ELR (cell line): Measurements from ENCODE around the gene DOCK7.
A peak's percentile ranks its signal among the peaks of the same experiment; 100 is the strongest.
"Not testable (repeated sequence)": the region's sequence is repeated elsewhere in the genome, so short reads cannot be mapped to it uniquely, and the experiment has no call there.

Experiments
- DNase-seq: peaks from one replicate; pipeline ENCODE4 v3.0.0-alpha.2; 2015; ENCODE audit warnings: low read depth

DOCK7 gene

DNA sequence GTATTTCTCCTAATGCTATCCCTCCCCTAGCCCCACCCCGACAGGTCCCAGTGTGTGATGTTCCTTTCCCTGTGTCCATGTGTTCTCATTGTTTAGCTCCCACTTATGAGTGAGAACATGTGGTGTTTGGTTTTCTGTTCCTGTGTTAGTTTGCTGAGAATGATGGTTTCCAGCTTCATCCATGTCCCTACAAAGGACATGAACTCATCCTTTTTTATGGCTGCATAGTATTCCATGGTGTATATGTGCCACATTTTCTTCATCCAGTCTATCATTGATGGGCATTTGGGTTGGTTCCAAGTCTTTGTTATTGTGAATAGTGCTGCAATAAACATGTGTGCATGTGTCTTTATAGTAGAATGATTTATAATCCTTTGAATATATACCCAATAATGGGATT, 77.6 kb downstream of the DOCK7 start:
- not testable (repeated sequence) for DNase-seq

DNA sequence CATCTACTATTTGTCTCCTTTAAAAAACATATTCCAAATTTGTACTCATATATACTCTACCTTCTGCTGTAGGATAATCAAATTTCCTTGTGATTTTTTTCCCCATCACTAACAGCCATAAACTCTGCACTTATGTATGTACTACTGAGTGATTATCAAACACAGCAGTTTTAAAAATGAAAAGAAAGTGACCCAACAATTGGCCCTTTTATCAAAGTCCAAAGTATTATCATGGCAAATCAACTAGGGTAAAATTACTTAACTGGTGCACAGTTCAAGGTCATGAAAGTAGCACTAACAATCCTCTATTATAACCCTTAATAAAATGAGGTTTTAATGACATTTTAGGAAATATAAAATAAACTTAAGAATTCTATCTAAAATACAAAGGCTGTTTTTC, 79.3 kb downstream of the DOCK7 start:
- no peak for DNase-seq

DNA sequence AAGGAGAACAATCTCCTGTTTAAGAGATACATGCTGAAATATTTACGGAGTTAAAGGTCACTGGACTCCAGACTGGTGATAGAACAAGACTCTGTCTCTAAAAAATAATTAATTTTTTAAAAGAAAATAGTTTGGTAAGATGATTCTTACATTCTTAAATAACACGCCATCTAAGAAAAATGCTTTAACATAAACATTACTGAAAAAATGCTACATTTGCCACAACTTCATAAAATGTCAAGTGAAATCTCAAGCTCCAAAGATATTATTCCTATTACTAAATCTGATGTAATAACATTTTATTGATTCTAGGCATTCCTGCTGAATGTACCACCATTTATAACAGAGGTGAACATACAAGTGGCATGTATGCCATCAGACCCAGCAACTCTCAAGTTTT, 86.7 kb downstream of the DOCK7 start:
- DNase-seq: peak; percentile 84

DNA sequence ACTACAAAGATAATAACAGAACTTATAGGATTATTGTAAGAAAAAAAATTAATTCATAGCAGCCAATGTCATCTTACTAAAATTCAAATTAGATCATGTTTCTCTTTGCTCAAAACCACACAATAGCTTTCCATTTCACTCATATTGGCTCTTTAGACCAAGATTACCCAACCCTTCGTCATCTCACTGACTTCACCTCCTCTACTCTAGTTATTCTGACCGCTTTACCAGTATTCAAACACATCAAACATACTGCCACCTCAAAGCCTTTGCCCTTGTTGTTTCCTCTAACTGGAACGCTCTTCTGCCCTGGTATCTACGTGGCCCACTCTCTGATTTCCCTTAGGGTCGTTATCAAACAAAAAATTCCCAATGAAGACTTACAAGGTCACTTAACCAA, 89.1 kb downstream of the DOCK7 start:
- peak; percentile 56 for DNase-seq

DNA sequence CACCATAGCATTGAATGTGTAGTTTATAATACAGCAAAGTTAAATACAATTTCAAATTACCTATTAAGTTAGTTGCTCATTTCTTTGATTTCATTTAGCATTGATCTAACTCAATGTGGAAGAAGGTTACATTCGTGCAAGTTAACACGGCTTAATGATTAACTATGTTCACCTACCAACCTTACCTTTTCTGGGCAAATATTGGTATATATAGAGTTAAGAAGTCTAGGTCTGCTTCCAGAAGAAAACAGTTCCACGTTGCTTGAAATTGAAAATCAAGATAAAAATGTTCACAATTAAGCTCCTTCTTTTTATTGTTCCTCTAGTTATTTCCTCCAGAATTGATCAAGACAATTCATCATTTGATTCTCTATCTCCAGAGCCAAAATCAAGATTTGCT, 90.9 kb downstream of the DOCK7 start, which contains the start of gene ANGPTL3:
Gene ANGPTL3, plus strand, starts transcription at position 240 of the 400 bp plus-strand sequence. Its CDS starts 47 bp downstream, at position 287.
- DNase-seq: no peak

DNA sequence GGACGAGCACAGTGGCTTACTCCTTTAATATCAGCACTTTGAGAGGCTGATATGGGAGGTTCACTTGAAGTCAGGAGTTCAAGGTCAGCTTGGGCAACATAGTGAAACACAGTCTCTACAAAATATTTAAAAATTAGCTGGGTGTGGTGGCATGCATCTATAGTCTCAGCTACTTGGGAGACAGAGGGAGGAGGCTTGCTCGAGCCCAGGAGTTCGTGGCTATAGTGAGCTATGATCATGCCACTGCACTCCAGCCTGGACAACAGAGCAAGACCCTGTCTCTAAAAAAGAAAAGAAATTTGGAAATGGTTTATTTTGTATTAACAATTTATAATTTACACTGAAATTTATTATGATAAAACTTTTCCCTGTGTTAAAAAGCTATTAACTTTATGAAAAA, 92.5 kb downstream of the DOCK7 start:
- no peak for DNase-seq

DNA sequence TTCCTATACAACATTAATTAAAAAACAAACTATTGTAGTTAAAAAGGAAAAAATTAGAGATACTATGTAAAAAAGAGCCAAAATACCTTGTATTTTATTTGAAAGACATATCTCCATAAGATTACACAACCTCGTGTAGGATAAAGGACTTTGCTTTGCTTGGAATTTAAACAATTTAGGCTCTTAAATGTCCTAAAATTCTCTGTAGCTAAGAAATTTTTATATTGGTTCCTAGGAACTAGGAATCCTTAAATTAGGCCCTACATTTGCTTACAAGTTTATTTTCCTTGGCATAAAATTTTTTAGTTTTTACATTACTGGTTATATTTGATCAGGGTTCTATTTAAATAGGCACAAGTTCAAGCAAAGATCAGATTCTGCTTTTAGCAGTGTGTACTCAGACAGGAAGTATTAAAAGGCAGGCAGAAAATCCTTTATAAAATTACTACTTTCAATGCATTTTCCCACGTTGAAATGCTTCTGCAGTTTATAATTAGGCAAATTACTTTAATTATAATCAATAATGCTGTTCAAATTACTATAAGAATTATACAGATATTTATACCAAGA, 94.3 kb downstream of the DOCK7 start:
- no peak for DNase-seq

DNA sequence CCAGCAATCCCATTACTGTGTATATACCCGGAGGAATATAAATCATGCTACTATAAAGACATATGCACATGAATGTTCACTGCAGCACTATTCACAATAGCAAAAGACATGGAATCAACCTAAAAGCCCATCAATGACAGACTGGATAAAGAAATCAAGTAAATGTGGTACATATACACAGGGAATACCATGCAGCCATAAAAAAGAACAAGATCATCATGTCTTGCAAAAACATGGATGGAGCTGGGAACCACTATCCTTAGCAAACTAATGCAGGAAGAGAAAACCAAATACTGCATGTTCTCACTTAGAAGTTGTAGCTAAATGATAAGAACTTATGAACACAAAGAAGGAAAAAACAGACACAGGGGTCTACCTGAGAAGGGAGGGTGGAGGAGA, 97.2 kb downstream of the DOCK7 start:
- DNase-seq: no peak

DNA sequence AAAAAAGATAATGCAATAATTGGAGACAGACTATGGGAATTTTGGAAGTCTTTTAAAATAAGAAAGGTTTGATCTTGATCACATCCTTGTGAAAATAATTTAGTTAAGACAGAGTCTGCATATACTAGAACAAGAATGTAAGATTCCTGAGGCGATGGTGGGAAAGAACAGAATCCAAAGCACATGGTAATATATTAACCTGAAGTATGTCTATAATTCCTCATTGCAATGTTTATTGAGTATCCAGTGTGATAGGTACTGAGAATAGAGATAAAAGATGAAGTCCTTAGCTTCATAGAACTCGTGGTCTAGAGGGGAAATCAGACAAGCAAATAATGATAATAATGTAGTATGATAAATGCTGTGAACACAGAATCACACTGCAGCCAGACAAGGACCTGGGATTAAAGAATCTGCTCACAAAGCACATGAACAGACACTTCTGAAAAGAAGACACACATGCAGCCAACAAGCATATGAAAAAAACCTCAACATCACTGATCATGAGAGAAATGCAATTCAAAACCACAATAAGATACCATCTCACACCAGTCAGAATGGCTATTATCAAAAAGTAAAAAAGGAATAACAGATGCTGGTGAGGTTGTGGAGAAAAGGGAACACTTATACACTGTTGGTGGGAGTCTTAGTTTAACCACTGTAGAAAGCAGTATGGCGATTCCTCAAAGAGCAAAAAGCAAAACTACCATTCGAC, 97.8 kb downstream of the DOCK7 start:
- DNase-seq: no peak

DNA sequence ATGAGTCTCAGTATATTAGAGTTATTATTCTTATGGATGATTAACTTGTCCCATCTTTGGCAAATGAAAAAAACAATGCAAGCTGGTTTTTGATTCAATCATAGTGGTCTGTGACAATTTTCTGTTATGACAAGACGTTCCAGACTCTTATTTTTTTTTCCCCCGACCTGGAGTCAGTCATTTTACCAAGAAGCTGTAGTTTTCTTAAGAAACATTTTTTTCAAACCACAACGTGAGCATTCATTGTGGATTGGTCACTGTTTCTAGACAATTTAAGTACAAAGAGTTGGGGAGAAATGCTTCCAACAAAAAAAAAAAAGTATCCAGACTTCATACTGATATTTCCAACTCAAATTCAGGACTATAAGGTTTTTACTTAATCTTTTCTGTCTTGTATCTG, 98.9 kb downstream of the DOCK7 start:
- DNase-seq: peak; percentile 22

DNA sequence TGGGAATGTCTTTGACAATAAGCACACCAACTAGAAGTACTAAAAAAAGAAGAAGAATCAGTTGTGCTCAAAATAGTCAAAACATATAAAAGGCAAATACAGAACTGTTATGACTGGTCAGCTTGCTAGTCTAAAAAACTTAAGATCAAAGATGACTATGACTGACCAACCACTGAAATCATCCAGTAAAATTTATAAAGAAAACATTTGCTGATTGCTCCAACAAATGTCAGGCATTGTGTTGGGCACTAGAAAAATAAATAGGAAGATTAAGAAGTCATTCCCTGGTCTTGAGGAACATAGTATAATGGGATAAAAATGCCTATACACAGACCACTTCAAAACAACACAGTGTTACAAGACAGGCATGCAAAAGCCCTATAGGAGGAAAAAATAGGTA, 100.2 kb downstream of the DOCK7 start:
- DNase-seq: no peak

DNA sequence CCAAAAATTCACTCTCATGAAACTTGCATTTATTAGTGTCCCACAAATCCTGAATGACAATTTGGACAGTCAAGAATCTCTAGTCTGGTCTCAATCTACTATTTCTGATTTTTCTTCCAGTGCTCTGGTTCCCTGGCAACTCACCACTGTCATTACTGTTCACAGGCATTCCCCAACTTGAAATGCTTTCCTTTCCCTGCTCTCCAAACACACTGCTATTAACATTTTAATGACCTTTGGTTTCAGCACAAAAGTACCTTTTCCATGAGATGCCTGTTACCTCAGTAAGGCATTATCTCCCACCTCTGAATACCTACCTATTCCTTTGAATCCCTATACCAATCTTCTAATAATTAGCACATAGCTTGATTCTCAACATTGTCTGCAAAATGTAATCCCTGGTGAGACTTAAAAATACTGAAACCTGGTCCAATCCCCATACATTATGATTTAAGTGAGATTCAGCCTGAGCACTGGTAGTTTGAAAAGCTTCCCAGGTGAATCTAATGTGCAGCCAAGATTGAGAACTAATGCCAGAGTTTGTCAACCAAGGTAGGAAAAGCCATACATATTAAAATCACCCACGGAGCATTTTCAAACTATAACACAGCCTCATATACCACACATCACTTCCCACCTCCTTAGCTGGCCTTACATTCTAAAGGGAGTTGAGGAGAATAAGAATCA, 102.6 kb downstream of the DOCK7 start:
- DNase-seq: no peak

DNA sequence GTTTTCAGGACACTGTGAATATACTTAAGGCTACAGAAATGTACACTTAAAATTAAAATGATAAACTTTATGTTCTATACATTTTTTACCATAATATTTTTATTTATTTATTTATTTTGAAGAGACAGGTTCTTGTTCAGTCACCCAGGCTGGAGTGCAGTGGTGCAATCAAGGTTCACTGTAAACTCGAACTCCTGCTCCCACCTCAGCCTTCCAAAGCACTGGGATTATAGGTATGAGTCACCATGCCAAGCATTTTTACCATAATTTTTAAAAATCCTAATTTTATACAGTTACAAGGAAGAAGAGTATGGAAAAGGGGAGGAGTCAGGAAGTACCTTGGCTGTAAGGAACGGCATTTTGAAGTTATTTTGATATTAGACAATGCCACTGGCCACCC, 114.5 kb downstream of the DOCK7 start:
- DNase-seq: peak; percentile 3

DNA sequence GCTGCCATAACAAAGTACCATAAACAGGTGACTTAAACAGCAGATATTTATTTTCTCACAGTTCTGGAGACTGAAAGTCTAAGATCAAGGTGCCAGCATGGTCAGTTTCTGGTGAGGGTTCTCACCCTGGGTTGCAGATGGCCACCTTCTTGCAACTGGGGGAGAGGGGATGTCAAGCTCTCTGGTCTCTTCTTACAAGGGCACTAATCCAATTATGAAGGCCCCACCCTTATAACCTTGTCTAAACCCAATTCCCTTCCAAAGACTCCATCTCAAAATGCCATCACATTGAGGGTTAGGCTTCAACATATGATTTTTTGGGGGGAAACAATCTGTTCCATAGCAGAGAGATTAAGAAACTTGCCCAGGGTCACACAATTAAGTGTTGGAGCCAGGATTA, 115.7 kb downstream of the DOCK7 start:
- DNase-seq: no peak

DNA sequence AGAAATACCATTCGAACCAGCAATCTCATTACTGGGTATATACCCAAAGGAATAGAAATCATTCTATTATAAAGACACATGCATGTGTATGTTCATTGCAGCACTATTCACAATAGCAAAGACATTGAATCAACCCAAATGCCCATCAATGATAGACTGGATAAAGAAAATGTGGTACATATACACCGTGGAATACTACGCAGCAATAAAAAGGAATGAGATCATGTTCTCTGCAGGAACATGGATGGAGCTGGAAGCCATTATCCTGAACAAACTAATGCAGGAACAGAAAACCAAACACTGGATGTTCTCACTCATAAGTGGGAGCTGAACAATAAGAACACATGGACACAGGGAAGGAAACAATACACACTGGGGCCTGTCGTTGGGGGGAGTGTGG, 116.7 kb downstream of the DOCK7 start:
- not testable (repeated sequence) for DNase-seq

DNA sequence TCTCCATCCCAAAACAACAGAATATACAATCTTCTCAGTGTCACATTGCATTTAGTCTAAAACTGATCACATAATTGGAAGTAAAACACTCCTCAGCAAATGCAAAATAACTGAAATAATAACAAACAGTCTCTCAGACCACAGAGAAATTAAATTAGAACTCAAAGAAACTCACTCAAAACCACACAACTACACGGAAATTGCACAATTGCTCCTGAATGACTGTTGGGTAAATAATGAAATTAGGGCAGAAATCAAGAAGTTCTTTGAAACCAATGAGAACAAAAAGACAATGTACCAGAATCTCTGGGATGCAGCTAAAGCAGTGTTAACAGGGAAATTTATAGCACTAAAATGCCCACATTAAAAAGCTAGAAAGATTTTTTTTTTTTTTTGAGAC, 120.3 kb downstream of the DOCK7 start:
- not testable (repeated sequence) for DNase-seq

DNA sequence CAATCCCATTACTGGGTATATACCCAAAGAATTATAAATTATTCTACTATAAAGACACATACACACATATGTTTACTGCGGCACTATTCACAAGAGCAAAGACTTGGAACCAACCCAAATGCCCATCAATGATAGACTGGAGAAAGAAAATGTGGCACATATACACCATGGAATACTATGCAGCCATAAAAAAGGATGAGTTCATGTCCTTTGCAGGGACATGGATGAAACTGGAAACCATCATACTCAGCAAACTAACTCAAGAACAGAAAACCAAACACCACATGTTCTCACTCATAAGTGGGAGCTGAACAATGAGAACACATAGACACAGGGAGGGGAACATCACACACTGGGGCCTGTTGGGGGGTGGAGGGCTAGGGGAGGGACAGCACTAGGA, 121.0 kb downstream of the DOCK7 start:
- DNase-seq: not testable (repeated sequence)

DNA sequence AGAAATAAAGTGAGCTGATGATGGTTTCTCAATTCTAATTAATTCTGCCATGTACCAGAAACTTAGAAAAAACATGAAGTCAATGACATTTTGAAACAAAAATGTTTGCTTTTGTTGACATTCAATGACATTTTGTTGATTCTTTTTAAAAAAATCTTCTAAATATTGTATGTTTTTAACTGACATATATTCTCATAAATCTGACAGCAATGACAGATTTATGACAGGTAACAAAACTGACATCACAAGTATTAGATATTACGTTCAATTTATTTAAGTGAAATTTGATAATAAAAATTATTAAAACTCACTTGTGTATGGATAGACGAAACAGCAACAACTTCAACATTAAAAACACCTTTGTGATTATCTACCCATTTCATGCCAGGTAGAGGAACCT, 126.9 kb downstream of the DOCK7 start:
- DNase-seq: no peak

DNA sequence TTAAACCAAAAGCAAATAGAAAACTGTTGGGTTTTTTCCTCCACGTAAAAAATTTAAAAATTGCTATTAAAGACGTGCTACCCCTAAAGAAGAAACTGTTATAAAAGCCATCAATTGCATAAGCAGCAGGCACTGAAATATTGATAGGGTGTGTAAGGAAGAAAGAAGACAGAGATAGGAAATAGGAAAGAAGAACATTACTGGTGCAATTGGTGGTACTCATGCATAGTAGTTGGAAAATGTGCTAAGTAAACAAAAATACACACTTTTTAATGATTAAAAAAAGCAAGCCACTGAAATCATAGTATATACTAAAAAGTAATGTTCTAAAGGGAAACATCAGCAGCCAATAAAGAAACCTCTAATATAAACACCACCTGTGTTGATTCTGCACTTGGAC, 143.6 kb downstream of the DOCK7 start:
- DNase-seq: no peak

DNA sequence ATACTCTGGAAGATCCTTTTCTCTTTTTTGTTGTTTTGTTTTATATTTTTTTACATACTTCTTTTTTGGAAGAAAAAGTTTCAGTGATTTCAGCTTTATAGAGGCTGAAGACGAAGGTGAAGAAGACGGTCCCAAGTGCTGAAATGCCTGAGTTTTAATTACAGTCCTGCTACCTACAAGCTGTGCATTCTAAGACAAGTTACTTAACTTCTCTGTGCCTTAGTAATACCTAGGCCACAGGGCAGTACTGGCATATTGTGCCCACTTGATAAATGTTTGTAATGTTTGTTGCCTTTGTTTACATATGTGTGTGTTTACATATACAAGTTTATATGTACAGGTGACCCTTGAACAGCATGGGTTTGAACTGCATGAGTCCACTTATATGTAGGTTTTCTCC, 147.1 kb downstream of the DOCK7 start:
- DNase-seq: no peak

DNA sequence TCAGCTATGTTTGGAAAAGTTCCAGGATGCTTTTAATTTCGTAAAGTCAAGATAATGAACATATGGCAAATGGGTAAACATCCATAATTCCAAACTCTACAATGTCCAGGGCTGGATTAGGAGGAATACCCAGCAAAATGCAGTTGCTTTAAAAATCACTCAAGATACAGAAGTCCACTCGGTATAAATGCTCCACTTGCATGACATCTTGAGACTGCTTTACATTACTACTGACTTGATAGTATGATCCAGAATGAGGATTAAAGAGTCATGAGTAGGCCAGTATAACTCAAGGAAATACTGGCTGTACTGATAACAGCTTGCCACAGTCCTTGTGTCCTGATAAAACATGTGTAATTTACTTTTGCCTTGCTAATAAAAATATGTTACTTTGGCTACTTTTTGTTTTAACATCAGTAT, 149.1 kb downstream of the DOCK7 start:
- no peak for DNase-seq

DNA sequence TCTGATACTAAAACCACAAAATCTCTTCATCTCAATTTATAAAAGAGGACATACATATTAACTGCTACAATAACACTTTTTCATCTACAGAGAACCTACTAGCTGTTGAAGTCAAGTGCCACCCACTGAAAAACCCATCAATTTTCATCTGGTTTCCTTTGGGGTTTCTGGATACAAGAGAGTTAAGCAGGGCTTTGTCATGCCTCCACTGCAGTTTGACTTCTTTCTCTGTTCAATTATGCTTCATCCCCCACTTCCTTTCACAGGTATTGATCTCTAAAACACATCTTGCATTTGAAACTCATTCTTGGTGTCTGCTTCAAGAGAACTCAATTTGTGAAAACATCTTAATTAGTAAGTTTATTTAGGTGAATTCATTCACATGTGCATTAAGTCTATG, 151.3 kb downstream of the DOCK7 start:
- no peak for DNase-seq

DNA sequence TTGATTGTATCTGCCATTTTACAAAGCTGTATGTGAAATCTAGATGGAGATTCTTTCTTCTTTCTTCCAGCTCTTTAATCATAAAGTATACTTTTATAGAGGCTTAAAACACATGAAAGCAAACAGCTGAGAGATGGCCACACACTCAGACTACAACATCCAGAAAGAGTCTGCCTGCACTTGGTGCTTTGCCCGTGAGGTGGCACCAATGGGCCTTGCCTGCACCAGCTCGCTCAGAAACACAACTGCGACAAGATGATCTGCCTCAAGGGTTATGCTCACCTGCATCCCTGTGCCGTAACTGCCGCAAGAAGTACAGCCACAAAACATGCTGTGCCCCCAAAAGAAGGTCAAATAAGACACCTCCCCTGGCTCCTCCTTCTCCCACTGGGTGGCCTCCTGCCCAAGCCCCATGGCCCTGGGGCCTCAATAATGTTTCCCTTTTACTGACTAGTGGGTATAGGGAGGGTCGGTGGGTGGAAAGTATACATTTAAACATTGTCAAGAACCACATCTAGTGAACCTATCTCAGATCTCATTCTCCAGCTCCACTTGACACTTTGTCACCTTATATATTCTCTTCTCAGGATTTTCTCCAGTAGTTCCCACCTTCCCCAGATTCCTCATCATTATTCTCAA, 157.6 kb downstream of the DOCK7 start:
- DNase-seq: peak; percentile 60
